NB4 (cell line): ENCODE results near the gene IMMP2L.

Experiments used
- DNase-seq: peaks from one replicate; pipeline ENCODE4 v3.0.0; 2010; ENCODE audit warnings: low read depth
- H3K4me3 ChIP-seq: one replicate; pipeline ENCODE4 v1.5.1; 2011; ENCODE audit warnings: mild to moderate bottlenecking, low read depth, low read length, moderate library complexity
- CTCF ChIP-seq: IDR thresholded peaks from one replicate; pipeline ENCODE4 v1.5.1; 2012; ENCODE audit warnings: low read depth, low read length
- MAX ChIP-seq: IDR thresholded peaks from 2 replicates; pipeline ENCODE4 v1.6.1; 2011; ENCODE audit warnings: low read depth, low read length
- MYC ChIP-seq: IDR thresholded peaks from 2 replicates; pipeline ENCODE4 v1.6.1; 2011; ENCODE audit warnings: low read depth, low read length
- POLR2A ChIP-seq: IDR thresholded peaks from 2 replicates; pipeline ENCODE4 v1.6.1; 2011; ENCODE audit warnings: mild to moderate bottlenecking; ENCODE audit not compliant: insufficient read length; ENCODE audit errors: extremely low read depth

The IMMP2L gene

GRCh38 chr7:111042842-111043241 is 519.5 kb downstream of the IMMP2L start:
- TF ChIP-seq CTCF: no peak
- TF ChIP-seq MAX: no peak
- no peak overlapping the region for H3K4me3 ChIP-seq
- DNase-seq: no peak

DNA sequence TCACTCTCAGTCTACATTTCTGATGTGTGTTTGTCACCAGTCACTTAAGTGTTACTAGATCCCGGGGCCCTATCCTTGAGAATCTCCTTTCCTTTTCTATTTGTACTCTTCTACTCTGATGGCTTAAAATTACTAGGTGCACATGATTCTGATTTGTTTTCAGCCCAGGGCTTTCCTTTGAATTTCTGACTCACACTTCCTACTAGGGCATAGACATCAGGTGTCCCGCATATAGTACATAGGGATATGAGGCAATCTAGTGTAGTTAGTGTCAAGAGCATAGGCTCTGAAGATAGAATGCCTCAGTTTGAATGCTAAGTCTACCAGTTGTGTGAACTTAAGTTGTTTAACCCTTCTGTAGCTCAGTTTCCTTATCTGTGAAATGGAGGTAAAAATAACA is 520.7 kb downstream of the IMMP2L start:
- no peak overlapping the region for H3K4me3 ChIP-seq
- TF ChIP-seq CTCF (no peak), MYC (no peak), POLR2A (no peak), MAX (no peak)
- DNase-seq: no peak

GRCh38 chr7:111038185-111038584 is 524.1 kb downstream of the IMMP2L start:
- no peak for TF ChIP-seq CTCF
- TF ChIP-seq MAX: no peak
- no peak for TF ChIP-seq POLR2A
- no peak for TF ChIP-seq MYC
- no peak overlapping the region for H3K4me3 ChIP-seq
- no peak for DNase-seq

DNA sequence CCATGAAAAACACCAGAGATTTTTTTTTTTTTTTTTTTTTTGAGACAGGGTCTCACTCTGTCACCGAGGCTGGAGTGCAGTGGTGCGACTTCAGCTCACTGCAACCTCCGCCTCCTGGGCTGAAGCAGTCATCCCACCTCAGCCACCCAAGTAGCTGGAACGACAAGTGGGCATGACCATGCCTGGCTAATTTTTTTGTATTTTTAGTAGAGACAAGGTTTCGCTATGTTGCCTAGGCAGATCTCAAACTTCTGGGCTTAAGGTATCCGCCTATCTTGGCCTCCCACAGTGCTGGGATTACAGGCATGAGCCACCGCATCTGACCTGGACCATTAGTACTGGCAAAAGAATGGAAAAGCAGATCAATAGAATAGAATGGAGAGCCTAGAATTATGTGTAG is 530.4 kb downstream of the IMMP2L start:
- TF ChIP-seq MYC (no peak), MAX (no peak), CTCF (no peak)
- no peak overlapping the region for H3K4me3 ChIP-seq
- DNase-seq: no peak

GRCh38 chr7:111030336-111030735 is 532.0 kb downstream of the IMMP2L start:
- no peak for DNase-seq
- no peak for TF ChIP-seq CTCF
- no peak for TF ChIP-seq POLR2A
- TF ChIP-seq MYC: no peak
- TF ChIP-seq MAX: no peak
- H3K4me3 ChIP-seq: no peak overlapping the region

GRCh38 chr7:111029574-111030251 is 532.6 kb downstream of the IMMP2L start:
- H3K4me3 ChIP-seq: no peak overlapping the region
- no peak for TF ChIP-seq MAX
- TF ChIP-seq MYC: no peak
- TF ChIP-seq CTCF: no peak
- no peak for TF ChIP-seq POLR2A
- no peak for DNase-seq
